WTC11 (cell line): Measurements from ENCODE around the gene PRDM15. TPM values are rescaled to one million over a fixed set of nuclear protein-coding genes. Genes with fewer than 3 reads are reported as not detected.

Source experiments
- ATAC-seq: fragments of 200-7000 bp; cut with Tn5 transposase; 2 replicates; pipeline ENCODE4 v1.10.0; 2021; ENCODE audit warnings: mild to moderate bottlenecking, moderate library complexity
- CTCF ChIA-PET: fragments of 300-600 bp; sonication (Branson Sonifier 250); formaldehyde crosslinking; loops from one replicate; lab custom pipeline; 2021; ENCODE audit warnings: antibody characterized with exemption; lab: Charles Lee
- POLR2A ChIA-PET: fragments of 350-600 bp; sonication (Branson Sonifier 250); formaldehyde crosslinking; loops from one replicate; lab custom pipeline; 2021; ENCODE audit warnings: antibody characterized with exemption; lab: Charles Lee
- DNase-seq: peaks from one replicate; pipeline ENCODE4 v3.0.0; 2021; ENCODE audit warnings: low spot score
- H3K27ac Mint-ChIP-seq: 2 replicates; pipeline ENCODE4 v1.8.0; 2021; ENCODE audit warnings: mixed read lengths
- H3K27me3 Mint-ChIP-seq: 2 replicates; pipeline ENCODE4 v1.8.0; 2021; ENCODE audit warnings: low read depth, mild to moderate bottlenecking, moderate library complexity, mixed read lengths
- H3K36me3 Mint-ChIP-seq: 2 replicates; pipeline ENCODE4 v1.8.0; 2021; ENCODE audit warnings: mixed read lengths
- H3K4me1 Mint-ChIP-seq: 2 replicates; pipeline ENCODE4 v1.8.0; 2022; ENCODE audit warnings: mixed read lengths
- H3K4me3 Mint-ChIP-seq: 2 replicates; pipeline ENCODE4 v1.8.0; 2021; ENCODE audit warnings: mild to moderate bottlenecking, moderate library complexity, mixed read lengths
- H3K9me3 Mint-ChIP-seq: 2 replicates; pipeline ENCODE4 v1.8.0; 2021; ENCODE audit warnings: mixed read lengths
- AFF4 ChIP-seq: sonication (generic); formaldehyde crosslinking; IDR thresholded peaks from 2 replicates; pipeline ENCODE4 v1.8.1; 2023; ENCODE audit warnings: mild to moderate bottlenecking, missing genetic modification reagents, borderline replicate concordance
- ATF3 ChIP-seq: sonication (generic); formaldehyde crosslinking; conservative IDR thresholded peaks from 2 replicates; pipeline ENCODE4 v1.8.1; 2022; ENCODE audit warnings: mild to moderate bottlenecking, missing genetic modification reagents
- CREB1 ChIP-seq: sonication (generic); formaldehyde crosslinking; IDR thresholded peaks from 2 replicates; pipeline ENCODE4 v1.8.0; 2023; ENCODE audit warnings: mild to moderate bottlenecking, missing genetic modification reagents
- CREM ChIP-seq: sonication (generic); formaldehyde crosslinking; IDR thresholded peaks from 2 replicates; pipeline ENCODE4 v1.8.1; 2022; ENCODE audit warnings: mild to moderate bottlenecking, missing genetic modification reagents, moderate library complexity
- E2F1 ChIP-seq: sonication (generic); formaldehyde crosslinking; IDR thresholded peaks from 2 replicates; pipeline ENCODE4 v1.8.0; 2022; ENCODE audit warnings: mild to moderate bottlenecking, missing genetic modification reagents
- E2F5 ChIP-seq: sonication (generic); formaldehyde crosslinking; IDR thresholded peaks from 2 replicates; pipeline ENCODE4 v1.8.1; 2022; ENCODE audit warnings: mild to moderate bottlenecking, moderate library complexity, missing genetic modification reagents
- ELF4 ChIP-seq: sonication (generic); formaldehyde crosslinking; IDR thresholded peaks from 2 replicates; pipeline ENCODE4 v1.8.1; 2022; ENCODE audit warnings: low read depth, mild to moderate bottlenecking, moderate library complexity, missing genetic modification reagents
- ERG ChIP-seq: fragments of 250-450 bp; sonication (Bioruptor Pico); IDR thresholded peaks from 2 replicates; pipeline ENCODE4 v1.8.0; 2021; ENCODE audit warnings: mild to moderate bottlenecking
- FOXP1 ChIP-seq: sonication (generic); formaldehyde crosslinking; IDR thresholded peaks from 2 replicates; pipeline ENCODE4 v1.8.0; 2022; ENCODE audit warnings: missing genetic modification reagents, mild to moderate bottlenecking, moderate library complexity, borderline replicate concordance
- GRHL2 ChIP-seq: fragments of 250-450 bp; sonication (Bioruptor Pico); IDR thresholded peaks from 2 replicates; pipeline ENCODE4 v1.8.0; 2022; ENCODE audit warnings: mild to moderate bottlenecking, moderate library complexity; ENCODE audit not compliant: insufficient replicate concordance, severe bottlenecking
- GTF2I ChIP-seq: fragments of 250-450 bp; sonication (Bioruptor Pico); conservative IDR thresholded peaks from 2 replicates; pipeline ENCODE4 v1.4.0; 2021; ENCODE audit warnings: mild to moderate bottlenecking
- HMGA2 ChIP-seq: fragments of 250-450 bp; sonication (Bioruptor Pico); IDR thresholded peaks from 2 replicates; pipeline ENCODE4 v1.4.0; 2021; ENCODE audit warnings: mild to moderate bottlenecking, moderate library complexity
- JUN ChIP-seq: sonication (generic); formaldehyde crosslinking; IDR thresholded peaks from 2 replicates; pipeline ENCODE4 v1.8.0; 2023; ENCODE audit warnings: mild to moderate bottlenecking, missing genetic modification reagents
- TCF7 ChIP-seq: sonication (generic); formaldehyde crosslinking; IDR thresholded peaks from 2 replicates; pipeline ENCODE4 v1.8.0; 2022; ENCODE audit warnings: mild to moderate bottlenecking, low read depth, missing genetic modification reagents, moderate library complexity
- USF1 ChIP-seq: sonication (generic); formaldehyde crosslinking; IDR thresholded peaks from 2 replicates; pipeline ENCODE4 v1.8.0; 2022; ENCODE audit warnings: mild to moderate bottlenecking, missing genetic modification reagents
- ZMAT4 ChIP-seq: fragments of 250-450 bp; sonication (Bioruptor Pico); IDR thresholded peaks from 2 replicates; pipeline ENCODE4 v1.9.0; 2021; ENCODE audit warnings: mild to moderate bottlenecking
- ZNF138 ChIP-seq: sonication (generic); formaldehyde crosslinking; conservative IDR thresholded peaks from 2 replicates; pipeline ENCODE4 v1.8.1; 2022; ENCODE audit warnings: mild to moderate bottlenecking, moderate library complexity, missing genetic modification reagents
- ZNF219 ChIP-seq: sonication (generic); formaldehyde crosslinking; IDR thresholded peaks from 2 replicates; pipeline ENCODE4 v1.8.0; 2023; ENCODE audit warnings: missing genetic modification reagents, mild to moderate bottlenecking, borderline replicate concordance
- ZNF232 ChIP-seq: sonication (generic); formaldehyde crosslinking; IDR thresholded peaks from 2 replicates; pipeline ENCODE4 v1.8.0; 2022; ENCODE audit warnings: mild to moderate bottlenecking, missing genetic modification reagents
- ZNF263 ChIP-seq: sonication (generic); formaldehyde crosslinking; IDR thresholded peaks from 2 replicates; pipeline ENCODE4 v1.8.1; 2022; ENCODE audit warnings: low read depth, mild to moderate bottlenecking, moderate library complexity, missing genetic modification reagents
- ZNF281 ChIP-seq: sonication (generic); formaldehyde crosslinking; IDR thresholded peaks from 2 replicates; pipeline ENCODE4 v1.8.0; 2023; ENCODE audit warnings: mild to moderate bottlenecking, missing genetic modification reagents
- ZNF317 ChIP-seq: sonication (generic); formaldehyde crosslinking; IDR thresholded peaks from 2 replicates; pipeline ENCODE4 v1.8.1; 2023; ENCODE audit warnings: low read depth, mild to moderate bottlenecking, moderate library complexity, missing genetic modification reagents, borderline replicate concordance
- ZNF396 ChIP-seq: fragments of 250-450 bp; sonication (Bioruptor Pico); IDR thresholded peaks from 2 replicates; pipeline ENCODE4 v1.8.0; 2021; ENCODE audit warnings: mild to moderate bottlenecking, moderate library complexity, borderline replicate concordance
- ZNF671 ChIP-seq: fragments of 250-450 bp; sonication (Bioruptor Pico); IDR thresholded peaks from 2 replicates; pipeline ENCODE4 v1.8.0; 2021; ENCODE audit warnings: mild to moderate bottlenecking
- total RNA-seq: library from RNA; stranded (reverse); gene quantifications from 3 replicates; pipeline ENCODE4 v1.2.3, GENCODE V29; 2021

Gene PRDM15
- total RNA-seq, 1 experiment from 2014 or later, result 12.9 TPM

- TF ChIP-seq USF1 (CRISPR knock-in tag) (no peak), ELF4 (CRISPR knock-in tag) (no peak), ZNF263 (CRISPR knock-in tag) (no peak), GRHL2 (no peak), ZNF671 (CRISPR knock-in tag) (no peak), CREM (CRISPR knock-in tag) (no peak)
Observed at GRCh38 chr21:41857771-41858300, 21.3 kb downstream of the PRDM15 start (continued).

GRCh38 chr21:41856572-41856971, 22.6 kb downstream of the PRDM15 start:
- Mint-ChIP-seq H3K4me1 (no peaks in the 10 kb centered on the region), H3K27ac (no peak overlapping the region), H3K27me3 (no peaks in the 10 kb centered on the region), H3K4me3 (no peak overlapping the region), H3K9me3 (no peaks in the 10 kb centered on the region), H3K36me3 (peaks cover 22% of the 10 kb centered on the region)
- ChIA-PET POLR2A (no interaction called here), CTCF (interaction anchor here (1.0 to 1.5 kb wide), 2 partner anchors 8 to 261 kb away, joined by 3 to 4 read pairs; no protein-coding TSS in a partner anchor)
- ATAC-seq (no peak), DNase-seq (no peak)
- no peak for TF ChIP-seq CREB1 (CRISPR knock-in tag)
- no peak for TF ChIP-seq ZMAT4 (CRISPR knock-in tag)
- no peak for TF ChIP-seq E2F5 (CRISPR knock-in tag)
- TF ChIP-seq ERG (CRISPR knock-in tag), result no peak
- TF ChIP-seq HMGA2, result no peak
- TF ChIP-seq ZNF317, result no peak
- no peak for TF ChIP-seq GTF2I (CRISPR knock-in tag)
- no peak for TF ChIP-seq ZNF396 (CRISPR knock-in tag)
- no peak for TF ChIP-seq CREM (CRISPR knock-in tag)
- no peak for TF ChIP-seq ATF3 (CRISPR knock-in tag)
- no peak for TF ChIP-seq TCF7
- no peak for TF ChIP-seq E2F1 (CRISPR knock-in tag)
- no peak for TF ChIP-seq AFF4 (CRISPR knock-in tag)
- TF ChIP-seq FOXP1 (CRISPR knock-in tag), result no peak
- TF ChIP-seq ZNF281 (CRISPR knock-in tag), result no peak
- no peak for TF ChIP-seq ZNF219 (CRISPR knock-in tag)
- TF ChIP-seq JUN, result no peak
- TF ChIP-seq ELF4 (CRISPR knock-in tag), result no peak
- no peak for TF ChIP-seq ZNF232
- TF ChIP-seq ZNF138 (CRISPR knock-in tag), result no peak
